ENCODE data around the gene SPATA1. TPM values are rescaled to one million over a fixed set of nuclear protein-coding genes. Genes with fewer than 3 reads are reported as not detected.

The SPATA1 gene
- total and polyA plus RNA-seq, 2 of the 13 experiments (the other 11 are each of a cell fraction or from before 2014, with no cell fraction given) = 0.70 to 1.4 TPM

- TF ChIP-seq RNF219 (CRISPR knock-in tag; IDR thresholded peaks at IDR 0.05) (no peak; the same call in 1 of the 2 replicates), GTF2F1 (IDR thresholded peaks at IDR 0.05; ENCODE audit: low read length) (peak; percentile 59; the same call in 1 of the 2 replicates), BCL6 (CRISPR knock-in tag; IDR thresholded peaks at IDR 0.05) (peak; percentile 26; the same call in 1 of the 2 replicates), ZNF207 (IDR thresholded peaks at IDR 0.05; ENCODE audit: borderline replicate concordance) (no peak), ZNF260 (CRISPR knock-in tag; IDR thresholded peaks at IDR 0.05; ENCODE audit: borderline replicate concordance, low read depth) (no peak), FLYWCH1 (CRISPR knock-in tag; IDR thresholded peaks at IDR 0.05) (no peak), ZNF251 (CRISPR knock-in tag; IDR thresholded peaks at IDR 0.05) (no peak), REPIN1 (CRISPR knock-in tag; IDR thresholded peaks at IDR 0.05; ENCODE audit: borderline replicate concordance, low read depth) (no peak), KMT2B (CRISPR knock-in tag; IDR thresholded peaks at IDR 0.05) (no peak; the same call in 1 of the 2 replicates), PRPF4 (IDR thresholded peaks at IDR 0.05; ENCODE audit: low read depth, low read length, poor library complexity, severe bottlenecking) (no peak), RAD21 (CRISPR knock-in tag; IDR thresholded peaks at IDR 0.05) (peak; percentile 33; the same call in 1 of the 2 replicates), GABPB1 (CRISPR knock-in tag; IDR thresholded peaks at IDR 0.05) (peak; percentile 81), RFXANK (CRISPR knock-in tag; IDR thresholded peaks at IDR 0.05) (no peak; the same call in 1 of the 2 replicates), BORCS8-MEF2B (CRISPR knock-in tag; IDR thresholded peaks at IDR 0.05) (0 out of 2 replicates have a peak, but pooled peaks have one; percentile 31), NFYC (CRISPR knock-in tag; IDR thresholded peaks at IDR 0.05) (no peak), POLR2AphosphoS5 (IDR thresholded peaks at IDR 0.05; ENCODE audit: low read depth, low read length) (peak; percentile 76), ZNF616 (CRISPR knock-in tag; IDR thresholded peaks at IDR 0.05; ENCODE audit: low read depth) (0 out of 2 replicates have a peak, but pooled peaks have one; percentile 59), MTF2 (CRISPR knock-in tag; IDR thresholded peaks at IDR 0.05; ENCODE audit: borderline replicate concordance) (no peak), ZNF501 (CRISPR knock-in tag; IDR thresholded peaks at IDR 0.05) (peak; percentile 76), ZNF496 (CRISPR knock-in tag; IDR thresholded peaks at IDR 0.05; ENCODE audit: insufficient replicate concordance) (no peak), ZNF569 (CRISPR knock-in tag; IDR thresholded peaks at IDR 0.05; ENCODE audit: borderline replicate concordance) (no peak), HNF4A (CRISPR knock-in tag; IDR thresholded peaks at IDR 0.05) (peak; percentile 32), ZNF343 (CRISPR knock-in tag; IDR thresholded peaks at IDR 0.05) (peak; percentile 48; the same call in 1 of the 2 replicates), PAWR (CRISPR knock-in tag; IDR thresholded peaks at IDR 0.05; ENCODE audit: borderline replicate concordance) (no peak), ZNF235 (CRISPR knock-in tag; IDR thresholded peaks at IDR 0.05; ENCODE audit: borderline replicate concordance) (no peak), ZNF709 (CRISPR knock-in tag; IDR thresholded peaks at IDR 0.05) (peak; percentile 63), ZNF773 (CRISPR knock-in tag; IDR thresholded peaks at IDR 0.05; ENCODE audit: borderline replicate concordance) (no peak; the same call in 1 of the 2 replicates), ZNF678 (CRISPR knock-in tag; IDR thresholded peaks at IDR 0.05) (0 out of 2 replicates have a peak, but pooled peaks have one; percentile 34), ZNF331 (CRISPR knock-in tag; IDR thresholded peaks at IDR 0.05) (0 out of 2 replicates have a peak, but pooled peaks have one; percentile 54)
- TF ChIP-seq, protein P1, sequence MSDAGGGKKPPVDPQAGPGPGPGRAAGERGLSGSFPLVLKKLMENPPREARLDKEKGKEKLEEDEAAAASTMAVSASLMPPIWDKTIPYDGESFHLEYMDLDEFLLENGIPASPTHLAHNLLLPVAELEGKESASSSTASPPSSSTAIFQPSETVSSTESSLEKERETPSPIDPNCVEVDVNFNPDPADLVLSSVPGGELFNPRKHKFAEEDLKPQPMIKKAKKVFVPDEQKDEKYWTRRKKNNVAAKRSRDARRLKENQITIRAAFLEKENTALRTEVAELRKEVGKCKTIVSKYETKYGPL (CRISPR knock-in tag; IDR thresholded peaks at IDR 0.05) = no peak
Observed at GRCh38 chr1:84506002-84506728, at the start of gene SPATA1, which contains the start of gene GNG5 (continued).
